GM12878 (cell line): ENCODE data around the gene HMGN1.

Experiments
- CBX5 ChIP-seq: sonication (generic); IDR thresholded peaks from 2 replicates; pipeline ENCODE4 v1.6.1; 2016; ENCODE audit warnings: low read depth, moderate library complexity, mild to moderate bottlenecking, inconsistent platforms
- JUNB ChIP-seq: IDR thresholded peaks from 2 replicates; pipeline ENCODE4 v1.6.1; 2016; ENCODE audit warnings: antibody characterized with exemption, mild to moderate bottlenecking
- MYC ChIP-seq: IDR thresholded peaks from 2 replicates; pipeline ENCODE4 v1.6.1; 2011; ENCODE audit warnings: mild to moderate bottlenecking, low read length, moderate library complexity, inconsistent platforms; ENCODE audit not compliant: insufficient read depth, insufficient replicate concordance, insufficient read length, severe bottlenecking
- NFYB ChIP-seq: IDR thresholded peaks from 2 replicates; pipeline ENCODE4 v1.6.1; 2011; ENCODE audit warnings: low read depth, mild to moderate bottlenecking, low read length, improper control_type of control experiment, moderate library complexity; ENCODE audit not compliant: insufficient read depth
- NRF1 ChIP-seq: conservative IDR thresholded peaks from 2 replicates; pipeline ENCODE4 v1.6.1; 2011; ENCODE audit warnings: mild to moderate bottlenecking, low read depth, low read length, improper control_type of control experiment
- POLR2AphosphoS5 ChIP-seq: IDR thresholded peaks from 2 replicates; pipeline ENCODE4 v1.6.1; 2011; ENCODE audit warnings: mild to moderate bottlenecking, low read length, inconsistent platforms
- TF ChIP-seq, protein P1 (sequence below), 3 experiments: IDR thresholded peaks in 2 of 3; conservative IDR thresholded peaks in 1 of 3; 2 replicates each; pipeline ENCODE4 v1.5.1; 2011; ENCODE audit warnings: low read depth in 3 of 3, low read length in 3 of 3, mild to moderate bottlenecking in 3 of 3, control low read depth in 2 of 3, moderate library complexity in 2 of 3, inconsistent platforms in 1 of 3, mixed read lengths in 1 of 3; ENCODE audit not compliant: control insufficient read depth in 2 of 3, insufficient read depth in 1 of 3; ENCODE audit errors: extremely low read depth in 1 of 3
- TF ChIP-seq, protein P2 (sequence below): fragments of 450-650 bp; IDR thresholded peaks from 2 replicates; pipeline ENCODE4 v1.6.1; 2017; ENCODE audit warnings: mild to moderate bottlenecking, low read depth, inconsistent platforms; ENCODE audit not compliant: poor library complexity, severe bottlenecking

DNA sequence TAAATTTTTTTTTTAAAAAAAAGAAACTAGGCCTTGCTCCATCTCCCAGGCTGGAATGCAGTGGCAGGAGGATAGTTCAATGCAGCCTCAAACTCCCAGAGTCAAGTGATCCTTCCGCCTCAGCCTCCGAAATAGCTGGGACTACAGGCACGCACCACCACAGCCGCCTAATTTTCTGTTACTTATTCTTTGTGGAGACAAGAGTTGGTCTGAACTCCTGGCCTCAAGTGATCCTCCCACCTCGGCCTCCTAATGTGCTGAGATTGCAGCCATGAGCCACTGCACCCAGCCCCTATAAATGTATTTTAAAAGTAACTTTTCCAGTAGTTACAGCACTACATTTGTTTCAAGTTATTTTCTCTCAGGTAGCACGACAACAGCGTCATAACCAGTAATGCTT, 37.7 kb downstream of the HMGN1 start:
- TF ChIP-seq CBX5 (no peak), POLR2AphosphoS5 (no peak), NFYB (no peak), JUNB (no peak), NRF1 (no peak), MYC (no peak)
- TF ChIP-seq, protein P1, sequence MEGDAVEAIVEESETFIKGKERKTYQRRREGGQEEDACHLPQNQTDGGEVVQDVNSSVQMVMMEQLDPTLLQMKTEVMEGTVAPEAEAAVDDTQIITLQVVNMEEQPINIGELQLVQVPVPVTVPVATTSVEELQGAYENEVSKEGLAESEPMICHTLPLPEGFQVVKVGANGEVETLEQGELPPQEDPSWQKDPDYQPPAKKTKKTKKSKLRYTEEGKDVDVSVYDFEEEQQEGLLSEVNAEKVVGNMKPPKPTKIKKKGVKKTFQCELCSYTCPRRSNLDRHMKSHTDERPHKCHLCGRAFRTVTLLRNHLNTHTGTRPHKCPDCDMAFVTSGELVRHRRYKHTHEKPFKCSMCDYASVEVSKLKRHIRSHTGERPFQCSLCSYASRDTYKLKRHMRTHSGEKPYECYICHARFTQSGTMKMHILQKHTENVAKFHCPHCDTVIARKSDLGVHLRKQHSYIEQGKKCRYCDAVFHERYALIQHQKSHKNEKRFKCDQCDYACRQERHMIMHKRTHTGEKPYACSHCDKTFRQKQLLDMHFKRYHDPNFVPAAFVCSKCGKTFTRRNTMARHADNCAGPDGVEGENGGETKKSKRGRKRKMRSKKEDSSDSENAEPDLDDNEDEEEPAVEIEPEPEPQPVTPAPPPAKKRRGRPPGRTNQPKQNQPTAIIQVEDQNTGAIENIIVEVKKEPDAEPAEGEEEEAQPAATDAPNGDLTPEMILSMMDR (IDR thresholded peaks at IDR 0.05 in 2 of 3, conservative IDR thresholded peaks at IDR 0.05 in 1 of 3; ENCODE audit: control insufficient read depth in 2 of 3, extremely low read depth in 1 of 3, insufficient read depth in 1 of 3, low read depth in 3 of 3, low read length in 3 of 3) = no peak
- TF ChIP-seq, protein P2, sequence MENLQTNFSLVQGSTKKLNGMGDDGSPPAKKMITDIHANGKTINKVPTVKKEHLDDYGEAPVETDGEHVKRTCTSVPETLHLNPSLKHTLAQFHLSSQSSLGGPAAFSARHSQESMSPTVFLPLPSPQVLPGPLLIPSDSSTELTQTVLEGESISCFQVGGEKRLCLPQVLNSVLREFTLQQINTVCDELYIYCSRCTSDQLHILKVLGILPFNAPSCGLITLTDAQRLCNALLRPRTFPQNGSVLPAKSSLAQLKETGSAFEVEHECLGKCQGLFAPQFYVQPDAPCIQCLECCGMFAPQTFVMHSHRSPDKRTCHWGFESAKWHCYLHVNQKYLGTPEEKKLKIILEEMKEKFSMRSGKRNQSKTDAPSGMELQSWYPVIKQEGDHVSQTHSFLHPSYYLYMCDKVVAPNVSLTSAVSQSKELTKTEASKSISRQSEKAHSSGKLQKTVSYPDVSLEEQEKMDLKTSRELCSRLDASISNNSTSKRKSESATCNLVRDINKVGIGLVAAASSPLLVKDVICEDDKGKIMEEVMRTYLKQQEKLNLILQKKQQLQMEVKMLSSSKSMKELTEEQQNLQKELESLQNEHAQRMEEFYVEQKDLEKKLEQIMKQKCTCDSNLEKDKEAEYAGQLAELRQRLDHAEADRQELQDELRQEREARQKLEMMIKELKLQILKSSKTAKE = no peak
